GM12892 (cell line): Measurements from ENCODE around the gene DNAAF9.

Experiments used
- DNase-seq: peaks from one replicate; pipeline ENCODE4 v3.0.0; 2011; ENCODE audit not compliant: insufficient read length
- FAIRE-seq: peaks from 2 replicates; lab custom pipeline; 2011; peaks lifted over from hg19 to GRCh38; lab: Jason Lieb, UNC
- POLR2A ChIP-seq: IDR thresholded peaks from 2 replicates; pipeline ENCODE4 v1.6.1; 2011; ENCODE audit warnings: low read depth, low read length, control low read depth
- POLR2AphosphoS5 ChIP-seq: IDR thresholded peaks from 2 replicates; pipeline ENCODE4 v1.6.1; 2011; ENCODE audit warnings: low read depth, low read length, control low read depth
- TAF1 ChIP-seq: IDR thresholded peaks from 2 replicates; pipeline ENCODE4 v1.6.1; 2011; ENCODE audit warnings: low read depth, mild to moderate bottlenecking, control low read depth, low read length, borderline replicate concordance

The DNAAF9 gene

DNA sequence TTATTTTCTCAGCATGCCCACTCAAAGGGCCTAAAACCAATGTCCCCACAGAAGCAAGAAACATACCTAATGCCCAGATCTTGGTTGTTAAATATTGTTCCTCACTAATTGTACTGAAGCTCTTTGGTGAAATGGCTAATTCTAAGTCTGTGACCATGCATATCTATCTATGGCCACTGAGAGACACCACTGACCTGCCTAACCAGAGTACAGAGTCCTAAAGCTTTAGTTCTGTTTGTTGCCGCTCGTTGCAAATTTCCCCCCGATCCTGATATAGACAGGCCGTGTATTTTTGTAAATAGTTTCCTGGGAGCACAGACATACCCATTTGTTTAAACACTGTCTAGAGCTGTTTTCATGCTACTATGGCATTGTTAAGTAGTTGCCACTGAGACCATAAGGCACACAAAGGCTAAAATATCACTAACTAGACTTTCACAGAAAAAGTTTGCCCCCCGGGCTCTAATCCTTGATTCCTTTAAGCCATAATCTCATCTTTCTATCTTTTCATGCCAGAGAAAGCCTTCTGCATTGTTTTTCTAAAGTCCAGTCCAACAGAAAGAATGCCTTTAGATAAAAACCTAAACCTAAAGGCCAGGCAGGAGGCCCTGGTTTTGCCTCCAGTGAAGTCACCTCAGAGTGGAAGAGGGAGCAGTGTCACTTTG, 48.7 kb downstream of the DNAAF9 start:
- DNase-seq (no peak), FAIRE-seq (no peak)
- TF ChIP-seq POLR2A (no peak), POLR2AphosphoS5 (no peak), TAF1 (no peak)
